Mononuclear cell (primary cell): ENCODE results near the gene ADPRM. TPM values are rescaled to one million over a fixed set of nuclear protein-coding genes. Genes with fewer than 3 reads are reported as not detected.

ENCODE experiments used
- H3K27me3 ChIP-seq: 2 replicates; pipeline ENCODE4 v1.6.0; 2011; ENCODE audit warnings: low read length, control low read depth; ENCODE audit not compliant: insufficient read depth
- H3K4me1 ChIP-seq: 2 replicates; pipeline ENCODE4 v1.5.1; 2011; ENCODE audit warnings: mild to moderate bottlenecking, low read length, control low read depth; ENCODE audit not compliant: insufficient read depth
- H3K4me3 ChIP-seq: 2 replicates; pipeline ENCODE4 v1.5.1; 2011; ENCODE audit warnings: mild to moderate bottlenecking, low read length, moderate library complexity
- H3K9me3 ChIP-seq: 2 replicates; pipeline ENCODE4 v1.5.1; 2011; ENCODE audit warnings: low read depth, mild to moderate bottlenecking, control low read depth, low read length
- total RNA-seq: library from RNA; depleted of rRNA; stranded (reverse); fragments of >200 nt; gene quantifications from one replicate; pipeline ENCODE4 v1.2.3, GENCODE V29; 2012

Gene ADPRM
- total RNA-seq, 1 donor = 76.7 TPM

- no peaks in the 10 kb centered on the region for H3K9me3 ChIP-seq
- no peak overlapping the region for H3K4me3 ChIP-seq
- no peaks in the 10 kb centered on the region for H3K27me3 ChIP-seq
These were observed 60.7 kb downstream of the ADPRM start for GRCh38 chr17:10758062-10758461.

More at GRCh38 chr17:10758062-10758461, 60.7 kb downstream of the ADPRM start:
- no peaks in the 10 kb centered on the region for H3K4me1 ChIP-seq

Other genes with a start within 250 kb of the ADPRM start
- gene MYH4, start 228.0 kb upstream of the ADPRM start, total RNA-seq = not detected
- gene MYH1, start 179.1 kb upstream of the ADPRM start, total RNA-seq = not detected
- not detected for gene MYH2, start 147.9 kb upstream of the ADPRM start, total RNA-seq
- 2.3 TPM for gene MYH3, start 40.3 kb upstream of the ADPRM start, total RNA-seq
- 17.1 TPM for gene SCO1, start 61 bp upstream of the ADPRM start, total RNA-seq
- 2.6 TPM for gene TMEM220, start 32.4 kb downstream of the ADPRM start, total RNA-seq
- gene TMEM238L, start 106.5 kb downstream of the ADPRM start, total RNA-seq = not detected
- 0.10 TPM for gene PIRT, start 140.5 kb downstream of the ADPRM start, total RNA-seq